GM21723 (cell line): ENCODE results near the gene PVRIG.
"Not testable (repeated sequence)": the region's sequence is repeated elsewhere in the genome, so short reads cannot be mapped to it uniquely, and the experiment has no call there.

Experiments used
- ATAC-seq: cut with Tn5 transposase; IDR thresholded peaks from one replicate; pipeline ENCODE4 v1.9.1; 2021; ENCODE audit warnings: mild to moderate bottlenecking, moderate library complexity; ENCODE audit not compliant: unreplicated experiment

The PVRIG gene

GRCh38 chr7:100219801-100220585, at the start of gene PVRIG:
PVRIG (plus strand) TSS chr7:100219949; CDS start chr7:100219971, 22 bp downstream.
- ATAC-seq = not testable (repeated sequence)

GRCh38 chr7:100170101-100170897, 49.5 kb upstream of the PVRIG start:
- no peak for ATAC-seq

- no peak for ATAC-seq
Measured at GRCh38 chr7:100171087-100171681, 48.6 kb upstream of the PVRIG start.

- no peak for ATAC-seq
Measured at GRCh38 chr7:100171840-100172239, 47.9 kb upstream of the PVRIG start.

GRCh38 chr7:100173806-100174495, 45.8 kb upstream of the PVRIG start:
- no peak for ATAC-seq

GRCh38 chr7:100174582-100174981, 45.2 kb upstream of the PVRIG start:
- no peak for ATAC-seq

- ATAC-seq = no peak
Measured at GRCh38 chr7:100175296-100175935, 44.3 kb upstream of the PVRIG start.

- ATAC-seq = no peak
Measured at GRCh38 chr7:100176096-100177044, 43.4 kb upstream of the PVRIG start.

- ATAC-seq = peak; percentile 91
Measured at GRCh38 chr7:100177045-100178001, 42.4 kb upstream of the PVRIG start, which contains the start of the genes GPC2 and STAG3. GPC2 (minus strand) TSS chr7:100177381; CDS start chr7:100177199, 182 bp downstream. STAG3 (plus strand) TSS chr7:100177918; CDS start chr7:100180557, 2,639 bp downstream.

GRCh38 chr7:100180084-100180483, 39.7 kb upstream of the PVRIG start:
- not testable (repeated sequence) for ATAC-seq

GRCh38 chr7:100182616-100183015, 37.1 kb upstream of the PVRIG start:
- ATAC-seq = not testable (repeated sequence)

- ATAC-seq = not testable (repeated sequence)
Measured at GRCh38 chr7:100183090-100183489, 36.7 kb upstream of the PVRIG start.

- no peak for ATAC-seq
Measured at GRCh38 chr7:100185726-100186125, 34.0 kb upstream of the PVRIG start.

- ATAC-seq = no peak
Measured at GRCh38 chr7:100189061-100189460, 30.7 kb upstream of the PVRIG start.

- no peak for ATAC-seq
Measured at GRCh38 chr7:100190048-100190711, 29.6 kb upstream of the PVRIG start.

GRCh38 chr7:100191775-100192174, 28.0 kb upstream of the PVRIG start:
- ATAC-seq = no peak

GRCh38 chr7:100192281-100192862, 27.4 kb upstream of the PVRIG start:
- not testable (repeated sequence) for ATAC-seq
